K562 (cell line): Measurements from ENCODE around the gene SSTR5. TPM values are rescaled to one million over a fixed set of nuclear protein-coding genes. Genes with fewer than 3 reads are reported as not detected.
A peak's percentile ranks its signal among the peaks of the same experiment; 100 is the strongest.
"Not testable (repeated sequence)": the region's sequence is repeated elsewhere in the genome, so short reads cannot be mapped to it uniquely, and the experiment has no call there.

ENCODE experiments used
- ATAC-seq: fragments of 200-7000 bp; cut with Tn5 transposase; 3 replicates; pipeline ENCODE4 v1.9.1; 2020; ENCODE audit warnings: moderate library complexity
- BruUV-seq: library from RNA; stranded (reverse); fragments of 400-500 nt; replicated peaks from 2 replicates; lab custom pipeline; 2021; lab: Mats Ljungman, UMichigan
- CTCF ChIA-PET: fragments of 300-600 bp; formaldehyde crosslinking; extraction: SDS; loops from one replicate; lab custom pipeline; 2021; ENCODE audit warnings: low intra/inter-chr PET ratio; lab: Yijun Ruan, JAX
- POLR2A ChIA-PET: fragments of 300-600, 350-650 bp; sonication (Branson Sonifier 250); formaldehyde crosslinking; extraction: SDS; loops from one replicate; lab custom pipeline; 2021; ENCODE audit warnings: antibody characterized with exemption, inconsistent platforms; lab: Yijun Ruan, JAX
- DNase-seq, 4 experiments: peaks; one replicate each; pipeline versions ENCODE4 v3.0.0 to v3.0.0-alpha.2; 2011 to 2018; ENCODE audit warnings: low spot score in 3 of 4, mixed read lengths in 3 of 4; ENCODE audit errors: extremely low read depth in 1 of 4
- FAIRE-seq: peaks from 2 replicates; lab custom pipeline; 2011; peaks lifted over from hg19 to GRCh38; lab: Jason Lieb, UNC
- H2AFZ ChIP-seq: 2 replicates; pipeline ENCODE4 v1.6.0; 2011; ENCODE audit warnings: low read depth, low read length, control low read depth, inconsistent platforms
- H3K27ac ChIP-seq: fragments of 200-600 bp; 3 replicates; pipeline ENCODE4 v1.8.0; 2011; ENCODE audit warnings: low read depth, mild to moderate bottlenecking, control low read depth, inconsistent platforms, low read length, moderate library complexity, mixed read lengths; ENCODE audit errors: extremely low read depth
- H3K27me3 ChIP-seq, 2 experiments: fragments of 300-600 bp in 1 of 2; 2 replicates in 1 of 2; 3 replicates in 1 of 2; pipeline versions ENCODE4 v1.6.0 to v1.8.0; 2011; ENCODE audit warnings: inconsistent platforms in 2 of 2, low read length in 2 of 2, mild to moderate bottlenecking in 1 of 2, mixed read lengths in 1 of 2, moderate library complexity in 1 of 2; ENCODE audit not compliant: control insufficient read depth in 2 of 2, insufficient read depth in 2 of 2
- H3K36me3 ChIP-seq: fragments of 300-600 bp; 3 replicates; pipeline ENCODE4 v1.8.0; 2011; ENCODE audit warnings: mild to moderate bottlenecking, low read length, inconsistent platforms; ENCODE audit not compliant: control insufficient read depth, insufficient read depth
- H3K4me1 ChIP-seq, 2 experiments: fragments of 200-600 bp in 1 of 2; replicated peaks in 1 of 2; 2 replicates in 1 of 2; 3 replicates in 1 of 2; pipeline versions ENCODE4 v1.5.1 to v1.8.0; 2011; ENCODE audit warnings: inconsistent platforms in 2 of 2, low read length in 2 of 2, mild to moderate bottlenecking in 1 of 2, mixed read lengths in 1 of 2, moderate library complexity in 1 of 2; ENCODE audit not compliant: control insufficient read depth in 2 of 2, insufficient read depth in 2 of 2
- H3K4me2 ChIP-seq: 2 replicates; pipeline ENCODE4 v1.6.1; 2011; ENCODE audit warnings: low read length, control low read depth, inconsistent platforms, mixed read lengths; ENCODE audit not compliant: insufficient read depth
- H3K4me3 ChIP-seq: fragments of 200-600 bp; sonication (generic), shearing (Covaris generic); 2 replicates; pipeline ENCODE4 v1.5.1; 2016; ENCODE audit warnings: control low read depth, inconsistent platforms
- H3K79me2 ChIP-seq: fragments of 200-600 bp; 3 replicates; pipeline ENCODE4 v1.8.0; 2011; ENCODE audit warnings: low read length, inconsistent platforms; ENCODE audit not compliant: control insufficient read depth, insufficient read depth
- H3K9ac ChIP-seq, 2 experiments: 2 replicates each; pipeline versions ENCODE4 v1.6.0 to v1.6.1; 2011; ENCODE audit warnings: low read depth in 2 of 2, low read length in 2 of 2, control low read depth in 1 of 2, inconsistent platforms in 1 of 2, mild to moderate bottlenecking in 1 of 2, mixed read lengths in 1 of 2; ENCODE audit not compliant: insufficient read depth in 1 of 2
- H3K9me1 ChIP-seq: one replicate; pipeline ENCODE4 v1.6.0; 2011; ENCODE audit warnings: inconsistent platforms, mild to moderate bottlenecking, low read length, moderate library complexity; ENCODE audit not compliant: control insufficient read depth, insufficient read depth
- H3K9me3 ChIP-seq: replicated peaks from 2 replicates; pipeline ENCODE4 v1.5.1; 2011; ENCODE audit warnings: low read depth, low read length, inconsistent platforms; ENCODE audit not compliant: control insufficient read depth, insufficient read depth
- H4K20me1 ChIP-seq: replicated peaks from 2 replicates; pipeline ENCODE4 v1.6.1; 2011; ENCODE audit warnings: low read length, inconsistent platforms, mixed read lengths; ENCODE audit not compliant: control insufficient read depth, insufficient read depth
- ADNP ChIP-seq: fragments of 200-800 bp; sonication (Bioruptor generic); IDR thresholded peaks from 2 replicates; pipeline ENCODE4 v1.6.1; 2016; ENCODE audit warnings: missing genetic modification characterization, missing compliant biosample characterization
- CHD4 ChIP-seq: fragments of 200-600 bp; sonication (generic); IDR thresholded peaks from 3 replicates; pipeline ENCODE4 v1.6.1; 2012; ENCODE audit warnings: low read depth, mild to moderate bottlenecking, mixed read lengths, low read length, inconsistent platforms; ENCODE audit not compliant: insufficient read depth, insufficient replicate concordance, poor library complexity, severe bottlenecking
- ZFP36 ChIP-seq: fragments of 150-350 bp; IDR thresholded peaks from 2 replicates; pipeline ENCODE4 v1.6.1; 2018; ENCODE audit warnings: low read length, low read depth; ENCODE audit not compliant: partially characterized antibody
- ZKSCAN8 ChIP-seq: fragments of 200-800 bp; sonication (Bioruptor generic); IDR thresholded peaks from 2 replicates; pipeline ENCODE4 v1.6.1; 2016; ENCODE audit warnings: missing genetic modification characterization, missing compliant biosample characterization
- WGBS: fragments of 100-300 bp; shearing (Covaris generic); methylation state at CpG from one replicate; pipeline ENCODE4 v1.1.6; 2016; ENCODE audit warnings: low coverage, mixed read lengths; ENCODE audit not compliant: insufficient coverage; ENCODE audit errors: missing lambda C conversion rate; 5-methylcytosine and 5-hydroxymethylcytosine counted together
- in situ Hi-C: fragments of 300-500 bp; cut with MboI; formaldehyde crosslinking; loops from 4 replicates; pipeline ENCODE4 v1.15.0; 2018; ENCODE audit warnings: inconsistent platforms, mixed read lengths
- intact Hi-C: fragments of 100-400 bp; cut with micrococcal nuclease; formaldehyde crosslinking; loops from 2 replicates; pipeline ENCODE4 v1.14.2; 2022
- polyA plus RNA-seq, 8 experiments: library from polyadenylated mRNA; depleted of rRNA in 4 of 8; stranded (reverse) in 5 of 8; unstranded in 3 of 8; fragments of >200 nt; fragmentation: Nextera tagmentation in 2 of 8; fragmentation: Illumina TruSeq in 1 of 8; extraction: Ambion mirVana in 2 of 8; extraction: Trizol in 1 of 8; gene quantifications; 2 replicates each; pipeline versions ENCODE4 v1.2.1 to v1.2.3, GENCODE V29; 2011 to 2014; ENCODE audit warnings: inconsistent platforms in 1 of 8, missing spikeins in 1 of 8
- total RNA-seq, 7 experiments: library from RNA; depleted of rRNA in 6 of 7; stranded (reverse); fragments of >200 nt in 6 of 7; fragmentation: Illumina TruSeq in 2 of 7; extraction: Trizol in 2 of 7; gene quantifications; 2 replicates each; pipeline versions ENCODE4 v1.2.1 to v1.2.3, GENCODE V29; 2011 to 2021; ENCODE audit warnings: low replicate concordance in 1 of 7

SSTR5 gene
- total and polyA plus RNA-seq, 9 of the 15 experiments (the other 6 are each of a cell fraction or from before 2014, with no cell fraction given) = not detected

GRCh38 chr16:1092685-1093283, 20.2 kb downstream of the SSTR5 start:
- peaks cover 0 to 65% of the 10 kb centered on the region in 2 experiments; a peak in 2 of 5 replicates for H3K4me1 ChIP-seq
- H2AFZ ChIP-seq, FAIRE-seq, ATAC-seq, BruUV-seq, H3K4me3 ChIP-seq, H3K4me2 ChIP-seq, CTCF ChIA-PET, H3K9ac ChIP-seq, H3K27ac ChIP-seq, H3K36me3 ChIP-seq, H3K9me1 ChIP-seq, DNase-seq, H3K79me2 ChIP-seq, H4K20me1 ChIP-seq, POLR2A ChIA-PET, in situ Hi-C loops, H3K9me3 ChIP-seq, intact Hi-C loops: not testable (repeated sequence)
- H3K27me3 ChIP-seq = peaks cover 5 to 37% of the 10 kb centered on the region in 2 experiments; a peak in 3 of 5 replicates
- WGBS = 96% methylated on average over 19 of the region's 40 CpGs
- TF ChIP-seq ADNP (tag) (peak; percentile 90), ZKSCAN8 (peak; percentile 99), CHD4 (peak; percentile 33), ZFP36 (peak; percentile 20)
